GM19452 (cell line): ENCODE measurements around the gene FAM240B.

Source experiments
- ATAC-seq: cut with Tn5 transposase; IDR thresholded peaks from one replicate; pipeline ENCODE4 v1.9.1; 2021; ENCODE audit not compliant: unreplicated experiment

FAM240B gene

GRCh38 chr9:38705917-38706316, 14.0 kb downstream of the FAM240B start:
- no peak for ATAC-seq

GRCh38 chr9:38700695-38701094, 19.2 kb downstream of the FAM240B start:
- ATAC-seq: no peak

GRCh38 chr9:38699337-38699736, 20.6 kb downstream of the FAM240B start:
- no peak for ATAC-seq

- no peak for ATAC-seq
These were observed 22.1 kb downstream of the FAM240B start for GRCh38 chr9:38697776-38698300.

- no peak for ATAC-seq
These were observed 22.9 kb downstream of the FAM240B start for GRCh38 chr9:38696999-38697398.

GRCh38 chr9:38694676-38695075, 25.3 kb downstream of the FAM240B start:
- ATAC-seq: no peak

GRCh38 chr9:38692707-38693106, 27.2 kb downstream of the FAM240B start:
- ATAC-seq: no peak

- ATAC-seq: no peak
These were observed 29.4 kb downstream of the FAM240B start for GRCh38 chr9:38690574-38690973.

- no peak for ATAC-seq
These were observed 30.3 kb downstream of the FAM240B start for GRCh38 chr9:38689678-38690077.

GRCh38 chr9:38687992-38688391, 31.9 kb downstream of the FAM240B start:
- ATAC-seq: no peak

GRCh38 chr9:38687389-38687842, 32.5 kb downstream of the FAM240B start:
- ATAC-seq: no peak

GRCh38 chr9:38686933-38687332, 33.0 kb downstream of the FAM240B start:
- ATAC-seq: no peak

GRCh38 chr9:38685535-38685934, 34.4 kb downstream of the FAM240B start:
- no peak for ATAC-seq

GRCh38 chr9:38683336-38683735, 36.6 kb downstream of the FAM240B start:
- no peak for ATAC-seq

- no peak for ATAC-seq
These were observed 37.2 kb downstream of the FAM240B start for GRCh38 chr9:38682713-38683112.

GRCh38 chr9:38681747-38682227, 38.1 kb downstream of the FAM240B start:
- no peak for ATAC-seq

GRCh38 chr9:38680837-38681445, 39.0 kb downstream of the FAM240B start:
- no peak for ATAC-seq

GRCh38 chr9:38677660-38678303, 42.2 kb downstream of the FAM240B start:
- ATAC-seq: no peak

GRCh38 chr9:38675831-38676230, 44.1 kb downstream of the FAM240B start:
- no peak for ATAC-seq

GRCh38 chr9:38675211-38675610, 44.7 kb downstream of the FAM240B start:
- no peak for ATAC-seq

GRCh38 chr9:38673399-38674193, 46.3 kb downstream of the FAM240B start:
- ATAC-seq: no peak

GRCh38 chr9:38671748-38672147, 48.2 kb downstream of the FAM240B start:
- ATAC-seq: no peak
